ENCODE measurements around the gene SPACA4. TPM values are rescaled to one million over a fixed set of nuclear protein-coding genes. Genes with fewer than 3 reads are reported as not detected.

SPACA4 gene
- total RNA-seq, 1 experiment from 2014 or later, result not detected

- Mint-ChIP-seq H3K9me3 (ENCODE audit: unreplicated experiment) (no peaks in the 10 kb centered on the region), H3K36me3 (ENCODE audit: insufficient read depth, unreplicated experiment) (peaks cover 44% of the 10 kb centered on the region), H3K4me1 (ENCODE audit: low read depth, unreplicated experiment) (peaks cover 7% of the 10 kb centered on the region), H3K27me3 (ENCODE audit: insufficient read depth, unreplicated experiment) (no peaks in the 10 kb centered on the region), H3K27ac (ENCODE audit: unreplicated experiment) (no peak overlapping the region), H3K4me3 (ENCODE audit: unreplicated experiment) (peak overlapping the region; percentile 54)
- no TSS peak for BruUV-seq (replicated peaks)
- Histone ChIP-seq H3K36me3 (ENCODE audit: control insufficient read depth, insufficient read depth, low read length) (no peaks in the 10 kb centered on the region), H3K4me3 (ENCODE audit: low read depth, low read length) (no peak overlapping the region), H3K9me3 (no peaks in the 10 kb centered on the region), H3K4me1 (no peaks in the 10 kb centered on the region), H3K27me3 (replicated peaks; ENCODE audit: control insufficient read depth, insufficient read depth, low read length) (no peaks in the 10 kb centered on the region)
- TF ChIP-seq CTCF (IDR thresholded peaks at IDR 0.05; ENCODE audit: insufficient read depth in 1 of 2, low read depth in 1 of 2, low read length in 1 of 2, severe bottlenecking in 1 of 2, unreplicated experiment in 1 of 2), result peak; percentile 82 to 86
- peak in 1 of 2 experiments; percentile 70 for DNase-seq
- intact Hi-C loops (cut with micrococcal nuclease; ENCODE audit: unreplicated experiment), result loop anchor here (1.0 kb wide), 1 partner anchor 20 kb away; no protein-coding TSS in a partner anchor
- CTCF ChIA-PET, result interaction anchor here (0.5 to 1.8 kb wide), 19 partner anchors 10 to 254 kb away, joined by 3 to 18 read pairs (median 5); partner anchors contain the start of genes GRIN2D, KDELR1, RPL18 and SPHK2
- POLR2A ChIA-PET, result interaction anchor here (1.0 to 2.3 kb wide), 3 partner anchors 10 to 116 kb away, joined by 3 to 16 read pairs (median 4); partner anchors contain the start of genes RPL18 and SPHK2
These were observed 2.3 kb downstream of the SPACA4 start for GRCh38 chr19:48608798-48609263.

GRCh38 chr19:48609571-48610108, 3.1 kb downstream of the SPACA4 start:
- H3K4me3 Mint-ChIP-seq (ENCODE audit: unreplicated experiment), result no peak overlapping the region
- peaks cover 15% of the 10 kb centered on the region for H3K4me1 Mint-ChIP-seq (ENCODE audit: low read depth, unreplicated experiment)
- H3K36me3 ChIP-seq (ENCODE audit: control insufficient read depth, insufficient read depth, low read length), result no peaks in the 10 kb centered on the region
- no peaks in the 10 kb centered on the region for H3K27me3 ChIP-seq (replicated peaks; ENCODE audit: control insufficient read depth, insufficient read depth, low read length)
- H3K9me3 Mint-ChIP-seq (ENCODE audit: unreplicated experiment), result no peaks in the 10 kb centered on the region
- ChIA-PET POLR2A (interaction anchor here (2.3 kb wide), 1 partner anchor 9 kb away, joined by 16 read pairs; the partner anchor contains the start of genes RPL18 and SPHK2), CTCF (interaction anchor here (0.6 to 1.8 kb wide), 10 partner anchors 9 to 205 kb away, joined by 3 to 18 read pairs (median 6); partner anchors contain the start of genes RPL18 and SPHK2)
- no TSS peak for BruUV-seq (replicated peaks)
- H3K4me1 ChIP-seq, result peaks cover 2% of the 10 kb centered on the region
- peaks cover 53% of the 10 kb centered on the region for H3K36me3 Mint-ChIP-seq (ENCODE audit: insufficient read depth, unreplicated experiment)
- TF ChIP-seq CTCF (IDR thresholded peaks at IDR 0.05; ENCODE audit: insufficient read depth in 1 of 2, low read depth in 1 of 2, low read length in 1 of 2, severe bottlenecking in 1 of 2, unreplicated experiment in 1 of 2), result no peak
- no peak for DNase-seq
- no peaks in the 10 kb centered on the region for H3K27me3 Mint-ChIP-seq (ENCODE audit: insufficient read depth, unreplicated experiment)
- intact Hi-C loops (cut with micrococcal nuclease; ENCODE audit: unreplicated experiment), result no loop called here
- H3K4me3 ChIP-seq (ENCODE audit: low read depth, low read length), result no peak overlapping the region
- H3K27ac Mint-ChIP-seq (ENCODE audit: unreplicated experiment), result no peak overlapping the region
- no peaks in the 10 kb centered on the region for H3K9me3 ChIP-seq

GRCh38 chr19:48611872-48612271, 5.3 kb downstream of the SPACA4 start:
- no peaks in the 10 kb centered on the region for H3K9me3 Mint-ChIP-seq (ENCODE audit: unreplicated experiment)
- intact Hi-C loops (cut with micrococcal nuclease; ENCODE audit: unreplicated experiment), result no loop called here
- no peak for TF ChIP-seq CTCF (IDR thresholded peaks at IDR 0.05; ENCODE audit: insufficient read depth in 1 of 2, low read depth in 1 of 2, low read length in 1 of 2, severe bottlenecking in 1 of 2, unreplicated experiment in 1 of 2)
- Histone ChIP-seq H3K9me3 (no peaks in the 10 kb centered on the region), H3K27me3 (replicated peaks; ENCODE audit: control insufficient read depth, insufficient read depth, low read length) (no peaks in the 10 kb centered on the region), H3K36me3 (ENCODE audit: control insufficient read depth, insufficient read depth, low read length) (peaks cover 11% of the 10 kb centered on the region), H3K4me1 (peaks cover 15% of the 10 kb centered on the region), H3K4me3 (ENCODE audit: low read depth, low read length) (no peak overlapping the region)
- no peaks in the 10 kb centered on the region for H3K27me3 Mint-ChIP-seq (ENCODE audit: insufficient read depth, unreplicated experiment)
- DNase-seq, result no peak
- POLR2A ChIA-PET, result no interaction called here
- peak overlapping the region; percentile 25 for H3K27ac Mint-ChIP-seq (ENCODE audit: unreplicated experiment)
- H3K4me1 Mint-ChIP-seq (ENCODE audit: low read depth, unreplicated experiment), result peaks cover 23% of the 10 kb centered on the region
- CTCF ChIA-PET, result no interaction called here
- peaks cover 75% of the 10 kb centered on the region for H3K36me3 Mint-ChIP-seq (ENCODE audit: insufficient read depth, unreplicated experiment)
- BruUV-seq (replicated peaks), result no TSS peak
- H3K4me3 Mint-ChIP-seq (ENCODE audit: unreplicated experiment), result no peak overlapping the region
